H1 (cell line): ENCODE measurements around the gene RREB1. TPM values are rescaled to one million over a fixed set of nuclear protein-coding genes. Genes with fewer than 3 reads are reported as not detected.

ENCODE experiments used
- CTCF ChIA-PET: fragments of 300-600 bp; sonication (Branson Sonifier 250); formaldehyde crosslinking; loops from one replicate; lab custom pipeline; 2021; ENCODE audit not compliant: partially characterized antibody; lab: Charles Lee
- POLR2A ChIA-PET: fragments of 300-600 bp; sonication (Branson Sonifier 250); formaldehyde crosslinking; loops from one replicate; lab custom pipeline; 2021; ENCODE audit warnings: inconsistent platforms; ENCODE audit not compliant: partially characterized antibody; lab: Charles Lee
- DNase-seq, 2 experiments: peaks; one replicate each; pipeline versions ENCODE4 v3.0.0 to v3.0.0-alpha.2; 2010 to 2022; ENCODE audit warnings: low spot score in 2 of 2, low read depth in 1 of 2, mixed read lengths in 1 of 2
- FAIRE-seq: peaks from 2 replicates; lab custom pipeline; 2011; peaks lifted over from hg19 to GRCh38; lab: Jason Lieb, UNC
- H2AFZ ChIP-seq: 2 replicates; pipeline ENCODE4 v1.8.1; 2012; ENCODE audit warnings: low read length, inconsistent platforms
- H2AK5ac ChIP-seq: 2 replicates; pipeline ENCODE4 v1.6.1; 2013; ENCODE audit warnings: low read depth, low read length
- H2BK120ac ChIP-seq: replicated peaks from 2 replicates; pipeline ENCODE3; 2013; ENCODE audit warnings: low read depth, low read length, inconsistent platforms
- H2BK12ac ChIP-seq: 2 replicates; pipeline ENCODE4 v1.6.1; 2013; ENCODE audit warnings: low read depth, low read length
- H2BK15ac ChIP-seq: 2 replicates; pipeline ENCODE4 v1.6.1; 2013; ENCODE audit warnings: low read length
- H2BK20ac ChIP-seq: 2 replicates; pipeline ENCODE4 v1.6.1; 2013; ENCODE audit warnings: low read length
- H2BK5ac ChIP-seq: 2 replicates; pipeline ENCODE4 v1.6.1; 2013; ENCODE audit warnings: low read depth, low read length
- H3K14ac ChIP-seq: 2 replicates; pipeline ENCODE4 v1.6.1; 2013; ENCODE audit warnings: inconsistent platforms; ENCODE audit not compliant: insufficient read length
- H3K18ac ChIP-seq: 2 replicates; pipeline ENCODE4 v1.6.1; 2013; ENCODE audit warnings: low read length; ENCODE audit errors: extremely low read depth
- H3K23ac ChIP-seq: 2 replicates; pipeline ENCODE4 v1.6.1; 2013; ENCODE audit warnings: inconsistent platforms; ENCODE audit not compliant: insufficient read length
- H3K23me2 ChIP-seq: 2 replicates; pipeline ENCODE4 v1.6.1; 2013; ENCODE audit warnings: low read depth, low read length
- H3K27ac ChIP-seq: 2 replicates; pipeline ENCODE4 v1.6.1; 2011; ENCODE audit warnings: low read depth, low read length, inconsistent platforms
- H3K27me3 ChIP-seq, 4 experiments: replicated peaks in 1 of 4; 1 replicate in 1 of 4; 2 replicates in 3 of 4; pipeline versions ENCODE4 v1.6.1 to v1.8.1; 2011 to 2013; ENCODE audit warnings: low read length in 3 of 4, mild to moderate bottlenecking in 3 of 4, inconsistent platforms in 2 of 4, mixed read lengths in 2 of 4, moderate library complexity in 1 of 4; ENCODE audit not compliant: control insufficient read depth in 3 of 4, insufficient read depth in 3 of 4; ENCODE audit errors: extremely low read depth in 1 of 4
- H3K36me3 ChIP-seq, 4 experiments: 2 replicates each; pipeline versions ENCODE4 v1.6.1 to v1.8.1; 2011 to 2013; ENCODE audit warnings: mild to moderate bottlenecking in 4 of 4, low read length in 3 of 4, moderate library complexity in 2 of 4, control low read depth in 1 of 4, inconsistent platforms in 1 of 4; ENCODE audit not compliant: insufficient read depth in 4 of 4, control insufficient read depth in 2 of 4
- H3K4ac ChIP-seq: replicated peaks from 2 replicates; pipeline ENCODE3; 2013; ENCODE audit warnings: low read length, low read depth, mixed read lengths, inconsistent platforms; ENCODE audit not compliant: insufficient read length
- H3K4me1 ChIP-seq, 4 experiments: replicated peaks in 1 of 4; 1 replicate in 1 of 4; 2 replicates in 3 of 4; pipeline versions ENCODE4 v1.6.1 to v1.8.1; 2011 to 2013; ENCODE audit warnings: low read length in 3 of 4, inconsistent platforms in 2 of 4, mixed read lengths in 1 of 4; ENCODE audit not compliant: insufficient read depth in 4 of 4, control insufficient read depth in 3 of 4
- H3K4me2 ChIP-seq, 2 experiments: 2 replicates each; pipeline versions ENCODE4 v1.6.1 to v1.8.1; 2011 to 2013; ENCODE audit warnings: low read depth in 2 of 2, low read length in 2 of 2, control low read depth in 1 of 2, inconsistent platforms in 1 of 2, mild to moderate bottlenecking in 1 of 2; ENCODE audit not compliant: insufficient read depth in 1 of 2
- H3K4me3 ChIP-seq, 4 experiments: fragments of 200-600, 300-600 bp in 1 of 4; sonication (generic), shearing (Covaris generic), sonication (Bioruptor Twin) in 1 of 4; 2 replicates each; pipeline versions ENCODE4 v1.5.1 to v1.8.1; 2011 to 2016; ENCODE audit warnings: low read length in 4 of 4, low read depth in 3 of 4, control low read depth in 2 of 4, inconsistent platforms in 2 of 4, mild to moderate bottlenecking in 2 of 4, mixed read lengths in 1 of 4, moderate library complexity in 1 of 4; ENCODE audit not compliant: insufficient read depth in 2 of 4; ENCODE audit errors: extremely low read depth in 1 of 4
- H3K56ac ChIP-seq: replicated peaks from 2 replicates; pipeline ENCODE3; 2013; ENCODE audit warnings: low read depth, mild to moderate bottlenecking, mixed read lengths, low read length, inconsistent platforms; ENCODE audit not compliant: insufficient read length
- H3K79me1 ChIP-seq: 2 replicates; pipeline ENCODE4 v1.6.1; 2013; ENCODE audit warnings: low read depth, low read length, control low read depth
- H3K79me2 ChIP-seq, 2 experiments: 2 replicates each; pipeline versions ENCODE4 v1.6.1 to v1.8.1; 2012 to 2013; ENCODE audit warnings: low read length in 2 of 2, mild to moderate bottlenecking in 2 of 2, inconsistent platforms in 1 of 2; ENCODE audit not compliant: insufficient read depth in 2 of 2, control insufficient read depth in 1 of 2
- H3K9ac ChIP-seq, 4 experiments: replicated peaks in 1 of 4; 1 replicate in 1 of 4; 2 replicates in 3 of 4; pipeline versions ENCODE4 v1.6.1 to v1.8.1; 2011 to 2013; ENCODE audit warnings: low read depth in 3 of 4, low read length in 3 of 4, control low read depth in 2 of 4, mild to moderate bottlenecking in 2 of 4, moderate library complexity in 2 of 4, inconsistent platforms in 1 of 4; ENCODE audit errors: extremely low read depth in 1 of 4
- H3K9me3 ChIP-seq, 2 experiments: 2 replicates each; pipeline versions ENCODE4 v1.6.1 to v1.8.1; 2012 to 2013; ENCODE audit warnings: mild to moderate bottlenecking in 2 of 2, moderate library complexity in 2 of 2, control low read depth in 1 of 2, inconsistent platforms in 1 of 2, low read depth in 1 of 2, low read length in 1 of 2, mixed read lengths in 1 of 2; ENCODE audit not compliant: insufficient read depth in 2 of 2
- H4K20me1 ChIP-seq, 2 experiments: replicated peaks in 1 of 2; 2 replicates each; pipeline versions ENCODE3 to v1.8.1; 2011 to 2013; ENCODE audit warnings: inconsistent platforms in 2 of 2, low read length in 2 of 2, mild to moderate bottlenecking in 1 of 2; ENCODE audit not compliant: insufficient read depth in 2 of 2, control insufficient read depth in 1 of 2
- H4K5ac ChIP-seq: 2 replicates; pipeline ENCODE4 v1.6.1; 2013; ENCODE audit warnings: low read length, low read depth, mixed read lengths, inconsistent platforms; ENCODE audit not compliant: insufficient read length
- H4K8ac ChIP-seq: 2 replicates; pipeline ENCODE4 v1.8.0; 2013; ENCODE audit warnings: mild to moderate bottlenecking, moderate library complexity, low read length, inconsistent platforms; ENCODE audit not compliant: insufficient read depth; ENCODE audit errors: extremely low read depth
- H4K91ac ChIP-seq: replicated peaks from 2 replicates; pipeline ENCODE3; 2013; ENCODE audit warnings: low read length, mixed read lengths, inconsistent platforms; ENCODE audit not compliant: insufficient read length
- ASH2L ChIP-seq: fragments of 200-600, 300-600 bp; sonication (generic); IDR thresholded peaks from one replicate; pipeline ENCODE4 v1.7.1; 2017; ENCODE audit warnings: low read length
- CHD2 ChIP-seq: IDR thresholded peaks from 2 replicates; pipeline ENCODE4 v1.6.1; 2012; ENCODE audit warnings: low read length, improper control_type of control experiment
- EZH2 ChIP-seq: fragments of 200-600 bp; sonication (generic); IDR thresholded peaks from 2 replicates; pipeline ENCODE4 v1.7.1; 2012; ENCODE audit warnings: low read depth, mild to moderate bottlenecking, moderate library complexity, low read length, inconsistent platforms; ENCODE audit not compliant: severe bottlenecking
- KDM4A ChIP-seq: IDR thresholded peaks from one replicate; pipeline ENCODE4 v1.7.1; 2012; ENCODE audit warnings: low read depth, mild to moderate bottlenecking, moderate library complexity, low read length, inconsistent platforms; ENCODE audit not compliant: severe bottlenecking
- NRF1 ChIP-seq: IDR thresholded peaks from 2 replicates; pipeline ENCODE4 v1.6.1; 2011; ENCODE audit warnings: mild to moderate bottlenecking, low read depth, low read length, improper control_type of control experiment
- PHF8 ChIP-seq: fragments of 200-600 bp; sonication (generic); conservative IDR thresholded peaks from 2 replicates; pipeline ENCODE4 v1.7.1; 2012; ENCODE audit warnings: low read depth, mild to moderate bottlenecking, inconsistent platforms, low read length, moderate library complexity
- POLR2A ChIP-seq, 2 experiments: IDR thresholded peaks; 1 replicate in 1 of 2; 2 replicates in 1 of 2; pipeline ENCODE4 v1.6.1; 2011; ENCODE audit warnings: low read depth in 2 of 2, low read length in 2 of 2, mild to moderate bottlenecking in 2 of 2; ENCODE audit errors: control extremely low read depth in 1 of 2
- POLR2AphosphoS5 ChIP-seq: IDR thresholded peaks from 2 replicates; pipeline ENCODE4 v1.6.1; 2011; ENCODE audit warnings: low read depth, low read length
- RBBP5 ChIP-seq: IDR thresholded peaks from 2 replicates; pipeline ENCODE4 v1.7.1; 2012; ENCODE audit warnings: low read depth, mild to moderate bottlenecking, inconsistent platforms, low read length, moderate library complexity, borderline replicate concordance
- SP4 ChIP-seq: IDR thresholded peaks from 2 replicates; pipeline ENCODE4 v1.6.1; 2012; ENCODE audit warnings: low read length, inconsistent platforms
- TAF1 ChIP-seq: IDR thresholded peaks from 2 replicates; pipeline ENCODE4 v1.6.1; 2011; ENCODE audit warnings: mild to moderate bottlenecking, low read depth, low read length
- TAF7 ChIP-seq: optimal IDR thresholded peaks from 2 replicates; pipeline ENCODE3; 2011; ENCODE audit warnings: low read depth, mild to moderate bottlenecking, inconsistent platforms, low read length, moderate library complexity, borderline replicate concordance
- YY1 ChIP-seq: IDR thresholded peaks from 2 replicates; pipeline ENCODE4 v1.6.1; 2011; ENCODE audit warnings: low read depth, mild to moderate bottlenecking, low read length
- WGBS, 2 experiments: shearing (Covaris generic) in 1 of 2; methylation state at CpG; one replicate each; pipeline versions ENCODE4 v1.1.6 to v1.1.7; 2013 to 2015; ENCODE audit warnings: low lambda C conversion rate in 2 of 2, mixed read lengths in 2 of 2, inconsistent platforms in 1 of 2, low coverage in 1 of 2, missing lambda C conversion rate in 1 of 2; ENCODE audit not compliant: insufficient replicate concordance in 2 of 2, insufficient coverage in 1 of 2, insufficient read length in 1 of 2; ENCODE audit errors: extremely low coverage in 1 of 2, missing lambda C conversion rate in 1 of 2; 5-methylcytosine and 5-hydroxymethylcytosine counted together
- polyA plus RNA-seq, 7 experiments: library from polyadenylated mRNA; depleted of rRNA in 3 of 7; stranded (reverse) in 5 of 7; unstranded in 2 of 7; fragments of >200 nt in 5 of 7; fragments of 200-250 nt in 2 of 7; gene quantifications; 1 replicate in 5 of 7; 2 replicates in 1 of 7; 4 replicates in 1 of 7; pipeline versions ENCODE4 v1.2.1 to v1.2.3, GENCODE V29; 2011 to 2013; ENCODE audit warnings: missing spikeins in 2 of 7, mixed read lengths in 2 of 7
- total RNA-seq: library from RNA; stranded (reverse); fragmentation: NEBNext Ultra II Directional; extraction: Animal tissue kit (Norgen Biotek cat#: 25700); gene quantifications from 2 replicates; pipeline ENCODE4 v1.2.1, GENCODE V29; 2021

The RREB1 gene
- total and polyA plus RNA-seq, 2 of the 8 experiments (the other 6 are each of a cell fraction or from before 2014, with no cell fraction given): 3.9 to 34.7 TPM

GRCh38 chr6:7140631-7141378 lies 33.0 kb downstream of the RREB1 start:
- peak overlapping the region; percentile 77 for H2BK5ac ChIP-seq
- FAIRE-seq: no peak
- WGBS, 2 experiments: 4% methylated on average over 50 of the region's 67 CpGs; no CpG with 5 or more reads in 1 of the 2 experiments

More at GRCh38 chr6:7140631-7141378, 33.0 kb downstream of the RREB1 start:
- peak overlapping the region; percentile 69 to 85 for H3K4me2 ChIP-seq
- peak in 1 of 2 experiments; percentile 91 for DNase-seq
- H3K56ac ChIP-seq: peak overlapping the region; percentile 57
- CTCF ChIA-PET: interaction anchor here (1.0 to 1.6 kb wide), 2 partner anchors 19 to 30 kb away, joined by 3 to 5 read pairs; no protein-coding TSS in a partner anchor
- H4K20me1 ChIP-seq: peaks cover 0 to 5% of the 10 kb centered on the region in 2 experiments
- H2AFZ ChIP-seq: no peak overlapping the region
- no peaks in the 10 kb centered on the region for H3K9me3 ChIP-seq
- H2BK12ac ChIP-seq: no peak overlapping the region
- H3K9ac ChIP-seq: peak overlapping the region in 3 of 4 experiments; percentile 69 to 86 (median 78); a peak in 6 of 7 replicates
- POLR2A ChIA-PET: interaction anchor here (0.9 to 4.7 kb wide), 5 partner anchors 12 to 89 kb away, joined by 3 to 34 read pairs (median 4); no protein-coding TSS in a partner anchor
- H3K18ac ChIP-seq: peak overlapping the region; percentile 79
- H4K5ac ChIP-seq: peak overlapping the region; percentile 69
- peak overlapping the region; percentile 1 for H3K4ac ChIP-seq
- H3K79me1 ChIP-seq: peaks cover 3% of the 10 kb centered on the region; the same call in 1 of the 2 replicates
- no peak overlapping the region for H2BK15ac ChIP-seq
- no peaks in the 10 kb centered on the region for H3K36me3 ChIP-seq
- no peak overlapping the region for H2BK120ac ChIP-seq
- peaks cover 0 to 59% of the 10 kb centered on the region in 2 experiments; a peak in 3 of 4 replicates for H3K79me2 ChIP-seq
- H3K4me3 ChIP-seq: peak overlapping the region; percentile 60 to 68 (median 64)
- H4K8ac ChIP-seq: peak overlapping the region; percentile 97
- TF ChIP-seq POLR2A (IDR thresholded peaks at IDR 0.05; ENCODE audit: control extremely low read depth in 1 of 2, low read depth in 2 of 2, low read length in 2 of 2): peak; percentile 26 to 87
- peak; percentile 78 for TF ChIP-seq KDM4A
- TF ChIP-seq POLR2AphosphoS5: peak; percentile 40
- peak; percentile 77 for TF ChIP-seq ASH2L
- peak; percentile 79 for TF ChIP-seq PHF8
- TF ChIP-seq SP4: no peak
- peak; percentile 86 for TF ChIP-seq TAF1
- TF ChIP-seq RBBP5: peak; percentile 85
- no peak for TF ChIP-seq CHD2
- TF ChIP-seq TAF7: peak; percentile 61
- no peak for TF ChIP-seq EZH2
- TF ChIP-seq YY1: peak; percentile 85
- TF ChIP-seq NRF1: no peak
- H3K23me2 ChIP-seq: peaks cover 2% of the 10 kb centered on the region; the same call in 1 of the 2 replicates
- peaks cover 18 to 43% (median 29%) of the 10 kb centered on the region in 4 experiments for H3K4me1 ChIP-seq
- H2BK20ac ChIP-seq: no peak overlapping the region
- H3K23ac ChIP-seq: no peak overlapping the region
- no peak overlapping the region for H2AK5ac ChIP-seq
- no peak overlapping the region for H3K14ac ChIP-seq
- H4K91ac ChIP-seq: peak overlapping the region; percentile 67
- peak overlapping the region; percentile 68 for H3K27ac ChIP-seq
- no peaks in the 10 kb centered on the region for H3K27me3 ChIP-seq
